Progenitor cell of endocrine pancreas (in vitro differentiated cells): ENCODE results near the gene SVIL. TPM values are rescaled to one million over a fixed set of nuclear protein-coding genes. Genes with fewer than 3 reads are reported as not detected.

Experiments
- DNase-seq: peaks from one replicate; pipeline ENCODE4 v3.0.0; 2021; ENCODE audit warnings: low spot score; ENCODE audit not compliant: unreplicated experiment
- H3K27ac Mint-ChIP-seq: 2 replicates; pipeline ENCODE4 v1.8.0; 2021; ENCODE audit warnings: mild to moderate bottlenecking, moderate library complexity, mixed read lengths
- H3K27me3 Mint-ChIP-seq: 2 replicates; pipeline ENCODE4 v1.8.0; 2021; ENCODE audit warnings: mixed read lengths
- H3K36me3 Mint-ChIP-seq: 2 replicates; pipeline ENCODE4 v1.8.0; 2022; ENCODE audit warnings: mixed read lengths; ENCODE audit not compliant: insufficient read depth
- H3K4me1 Mint-ChIP-seq: 2 replicates; pipeline ENCODE4 v1.8.0; 2021; ENCODE audit warnings: low read depth, mixed read lengths
- H3K4me3 Mint-ChIP-seq: 2 replicates; pipeline ENCODE4 v1.8.0; 2021; ENCODE audit warnings: low read depth, mild to moderate bottlenecking, moderate library complexity, mixed read lengths
- H3K9me3 Mint-ChIP-seq: 2 replicates; pipeline ENCODE4 v1.8.0; 2021; ENCODE audit warnings: low read depth, mixed read lengths
- CTCF ChIP-seq: fragments of 200-600 bp; sonication (generic); IDR thresholded peaks from one replicate; pipeline ENCODE4 v1.5.0; 2021; ENCODE audit warnings: antibody characterized with exemption, mild to moderate bottlenecking; ENCODE audit not compliant: unreplicated experiment
- total RNA-seq: library from RNA; stranded (reverse); gene quantifications from 2 replicates; pipeline ENCODE4 v1.2.1, GENCODE V29; 2021

The SVIL gene
- total RNA-seq, 1 donor from 2014 or later = 88.2 TPM

- H3K9me3 Mint-ChIP-seq = no peaks in the 10 kb centered on the region
- TF ChIP-seq CTCF = no peak
- no peak overlapping the region for H3K4me3 Mint-ChIP-seq
- no peak overlapping the region for H3K27ac Mint-ChIP-seq
- H3K36me3 Mint-ChIP-seq = peaks cover 4% of the 10 kb centered on the region
- no peak for DNase-seq
- peaks cover 2% of the 10 kb centered on the region for H3K4me1 Mint-ChIP-seq
- no peaks in the 10 kb centered on the region for H3K27me3 Mint-ChIP-seq
These were observed 34.7 kb downstream of the SVIL start for GRCh38 chr10:29600067-29600466.

DNA sequence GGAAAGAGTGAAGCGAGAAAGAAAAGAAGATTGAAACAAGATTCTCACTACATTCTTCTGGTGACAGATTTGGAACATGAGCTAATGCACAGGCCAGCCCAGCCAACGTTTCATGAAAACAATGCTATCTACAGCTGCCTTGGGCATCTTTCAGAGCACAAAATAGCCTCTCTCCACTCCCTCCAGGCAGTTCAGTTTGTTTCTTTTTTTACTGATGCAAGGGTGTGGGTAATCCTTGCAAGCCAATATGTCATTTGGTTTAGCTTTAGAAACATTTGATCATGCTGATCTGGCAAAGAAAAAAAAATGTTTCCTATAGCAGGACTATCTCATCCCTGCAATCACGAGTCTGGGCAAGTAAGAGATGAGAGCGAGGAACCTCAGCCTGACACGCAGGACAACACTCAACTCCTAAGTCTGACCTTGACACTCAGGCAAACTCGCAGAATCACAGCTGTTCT lies 35.9 kb downstream of the SVIL start:
- Mint-ChIP-seq H3K9me3 (no peaks in the 10 kb centered on the region), H3K27me3 (no peaks in the 10 kb centered on the region), H3K36me3 (peaks cover 4% of the 10 kb centered on the region), H3K4me1 (peaks cover 2% of the 10 kb centered on the region), H3K27ac (peak overlapping the region; percentile 21), H3K4me3 (no peak overlapping the region)
- no peak for TF ChIP-seq CTCF
- DNase-seq = no peak

- Mint-ChIP-seq H3K36me3 (peaks cover 4% of the 10 kb centered on the region), H3K9me3 (no peaks in the 10 kb centered on the region), H3K27ac (peak overlapping the region; percentile 82), H3K4me1 (peaks cover 2% of the 10 kb centered on the region), H3K4me3 (no peak overlapping the region), H3K27me3 (no peaks in the 10 kb centered on the region)
- DNase-seq = no peak
- TF ChIP-seq CTCF = no peak
These were observed 37.9 kb downstream of the SVIL start for GRCh38 chr10:29596826-29597225.

- Mint-ChIP-seq H3K9me3 (no peaks in the 10 kb centered on the region), H3K4me1 (peaks cover 3% of the 10 kb centered on the region), H3K36me3 (peaks cover 4% of the 10 kb centered on the region), H3K27me3 (no peaks in the 10 kb centered on the region), H3K4me3 (no peak overlapping the region), H3K27ac (no peak overlapping the region)
- no peak for DNase-seq
- no peak for TF ChIP-seq CTCF
These were observed 38.4 kb downstream of the SVIL start for GRCh38 chr10:29596356-29596755.

- no peak for DNase-seq
- no peaks in the 10 kb centered on the region for H3K27me3 Mint-ChIP-seq
- H3K9me3 Mint-ChIP-seq = no peaks in the 10 kb centered on the region
- H3K36me3 Mint-ChIP-seq = peaks cover 4% of the 10 kb centered on the region
- no peak for TF ChIP-seq CTCF
- H3K4me1 Mint-ChIP-seq = peaks cover 5% of the 10 kb centered on the region
- no peak overlapping the region for H3K4me3 Mint-ChIP-seq
- H3K27ac Mint-ChIP-seq = no peak overlapping the region
These were observed 39.0 kb downstream of the SVIL start for GRCh38 chr10:29595636-29596225.
